GM12878 (cell line): ENCODE results near the gene UNC13A. TPM values are rescaled to one million over a fixed set of nuclear protein-coding genes. Genes with fewer than 3 reads are reported as not detected.

ENCODE experiments used
- ATAC-seq: fragments of 200-7000 bp; cut with Tn5 transposase; 3 replicates; pipeline ENCODE4 v1.9.1; 2020; ENCODE audit warnings: mild to moderate bottlenecking, moderate library complexity
- BruUV-seq: library from RNA; stranded (reverse); fragments of 400-500 nt; replicated peaks from 2 replicates; lab custom pipeline; 2021; lab: Mats Ljungman, UMichigan
- CTCF ChIA-PET: fragments of 300-600 bp; sonication (Branson Sonifier 250); formaldehyde crosslinking; extraction: SDS; loops from one replicate; lab custom pipeline; 2021; ENCODE audit warnings: inconsistent platforms; lab: Yijun Ruan, JAX
- POLR2A ChIA-PET: fragments of 350-600 bp; formaldehyde crosslinking; extraction: SDS; loops from one replicate; lab custom pipeline; 2021; ENCODE audit warnings: inconsistent platforms; lab: Charles Lee
- RAD21 ChIA-PET: fragments of 300-600 bp; sonication (Branson Sonifier 250); formaldehyde crosslinking; loops from one replicate; lab custom pipeline; 2023; ENCODE audit warnings: antibody characterized with exemption; ENCODE audit not compliant: unreplicated experiment; lab: Charles Lee
- SMC1A ChIA-PET: fragments of 300-600 bp; sonication (Branson Sonifier 250); formaldehyde crosslinking; loops from one replicate; lab custom pipeline; 2023; ENCODE audit not compliant: unreplicated experiment, uncharacterized antibody; lab: Charles Lee
- DNase-seq: peaks from one replicate; pipeline ENCODE4 v3.0.0-alpha.2; 2011; ENCODE audit warnings: low read depth, low spot score
- FAIRE-seq: peaks from 3 replicates; lab custom pipeline; 2011; peaks lifted over from hg19 to GRCh38; lab: Jason Lieb, UNC
- H2AFZ ChIP-seq: 2 replicates; pipeline ENCODE4 v1.6.0; 2011; ENCODE audit warnings: low read depth, low read length, control low read depth; ENCODE audit not compliant: control insufficient read depth
- H3K27ac ChIP-seq: 2 replicates; pipeline ENCODE4 v1.5.1; 2011; ENCODE audit warnings: control low read depth; ENCODE audit not compliant: control insufficient read depth, insufficient read depth
- H3K27me3 ChIP-seq, 2 experiments: replicated peaks in 1 of 2; 2 replicates each; pipeline versions ENCODE4 v1.6.0 to v1.6.1; 2011; ENCODE audit warnings: low read length in 1 of 2; ENCODE audit not compliant: control insufficient read depth in 2 of 2, insufficient read depth in 2 of 2
- H3K36me3 ChIP-seq, 2 experiments: 2 replicates each; pipeline ENCODE4 v1.5.1; 2011; ENCODE audit warnings: low read length in 1 of 2; ENCODE audit not compliant: control insufficient read depth in 2 of 2, insufficient read depth in 2 of 2
- H3K4me1 ChIP-seq: 2 replicates; pipeline ENCODE4 v1.6.1; 2011; ENCODE audit warnings: mild to moderate bottlenecking, low read length, moderate library complexity, mixed read lengths; ENCODE audit not compliant: control insufficient read depth, insufficient read depth
- H3K4me2 ChIP-seq: 2 replicates; pipeline ENCODE4 v1.6.0; 2011; ENCODE audit warnings: control low read depth; ENCODE audit not compliant: control insufficient read depth, insufficient read depth
- H3K4me3 ChIP-seq: fragments of 200-600 bp; sonication (generic); 2 replicates; pipeline ENCODE4 v1.5.1; 2016
- H3K79me2 ChIP-seq: 2 replicates; pipeline ENCODE4 v1.6.0; 2011; ENCODE audit warnings: low read length; ENCODE audit not compliant: control insufficient read depth, insufficient read depth
- H3K9ac ChIP-seq: 2 replicates; pipeline ENCODE4 v1.8.0; 2011; ENCODE audit warnings: low read length, control low read depth, mixed read lengths; ENCODE audit not compliant: control insufficient read depth, insufficient read depth
- H3K9me3 ChIP-seq: replicated peaks from 3 replicates; pipeline ENCODE4 v1.5.1; 2011; ENCODE audit warnings: mild to moderate bottlenecking, low read length; ENCODE audit not compliant: control insufficient read depth, insufficient read depth
- H4K20me1 ChIP-seq: 2 replicates; pipeline ENCODE4 v1.6.0; 2011; ENCODE audit not compliant: control insufficient read depth, insufficient read depth
- BCL11A ChIP-seq: IDR thresholded peaks from 2 replicates; pipeline ENCODE4 v1.6.1; 2011; ENCODE audit warnings: low read depth, low read length
- EED ChIP-seq: sonication (generic); IDR thresholded peaks from 2 replicates; pipeline ENCODE4 v1.6.1; 2016; ENCODE audit warnings: antibody characterized with exemption, low read depth
- EGR1 ChIP-seq, 2 experiments: IDR thresholded peaks; 1 replicate in 1 of 2; 2 replicates in 1 of 2; pipeline ENCODE4 v1.6.1; 2011 to 2012; ENCODE audit warnings: low read depth in 2 of 2, low read length in 2 of 2, borderline replicate concordance in 1 of 2, mild to moderate bottlenecking in 1 of 2, moderate library complexity in 1 of 2
- GATAD2B ChIP-seq: fragments of 450-650 bp; conservative IDR thresholded peaks from 2 replicates; pipeline ENCODE4 v1.6.1; 2017; ENCODE audit warnings: low read depth, mild to moderate bottlenecking, moderate library complexity
- KAT2A ChIP-seq: conservative IDR thresholded peaks from 2 replicates; pipeline ENCODE4 v1.6.1; 2011; ENCODE audit warnings: low read depth, low read length; ENCODE audit not compliant: control insufficient read depth
- NFYB ChIP-seq: IDR thresholded peaks from 2 replicates; pipeline ENCODE4 v1.6.1; 2011; ENCODE audit warnings: low read depth, mild to moderate bottlenecking, low read length, improper control_type of control experiment, moderate library complexity; ENCODE audit not compliant: insufficient read depth
- POU2F2 ChIP-seq: IDR thresholded peaks from 3 replicates; pipeline ENCODE4 v1.6.1; 2011; ENCODE audit warnings: low read depth, mild to moderate bottlenecking, low read length, borderline replicate concordance
- SMAD5 ChIP-seq: IDR thresholded peaks from 2 replicates; pipeline ENCODE4 v1.6.1; 2016; ENCODE audit warnings: antibody characterized with exemption, low read depth
- SMC3 ChIP-seq: IDR thresholded peaks from 2 replicates; pipeline ENCODE4 v1.6.1; 2011; ENCODE audit warnings: low read length, improper control_type of control experiment, borderline replicate concordance
- SPI1 ChIP-seq: IDR thresholded peaks from 2 replicates; pipeline ENCODE4 v1.6.1; 2011; ENCODE audit warnings: low read depth, mild to moderate bottlenecking, low read length, moderate library complexity, borderline replicate concordance; ENCODE audit not compliant: insufficient read depth
- YBX1 ChIP-seq: fragments of 450-650 bp; IDR thresholded peaks from 2 replicates; pipeline ENCODE4 v1.6.1; 2016; ENCODE audit warnings: antibody characterized with exemption
- ZBTB4 ChIP-seq: fragments of 450-650 bp; formaldehyde crosslinking; IDR thresholded peaks from 2 replicates; pipeline ENCODE4 v1.4.0; 2022; ENCODE audit warnings: mild to moderate bottlenecking, moderate library complexity
- ZNF274 ChIP-seq: IDR thresholded peaks from one replicate; pipeline ENCODE4 v1.8.0; 2011; ENCODE audit not compliant: insufficient read length, insufficient read depth
- ZNF622 ChIP-seq: fragments of 450-650 bp; IDR thresholded peaks from 2 replicates; pipeline ENCODE4 v1.6.1; 2017; ENCODE audit warnings: mild to moderate bottlenecking, inconsistent platforms
- WGBS: methylation state at CpG from one replicate; pipeline ENCODE4 v1.1.6; 2016; ENCODE audit warnings: low lambda C conversion rate; ENCODE audit not compliant: insufficient replicate concordance, insufficient coverage; ENCODE audit errors: missing lambda C conversion rate; 5-methylcytosine and 5-hydroxymethylcytosine counted together
- in situ Hi-C: fragments of 300-500 bp; cut with MboI; formaldehyde crosslinking; loops from 9 replicates; pipeline ENCODE4 v1.14.3; 2018; ENCODE audit warnings: mixed read lengths
- intact Hi-C: fragments of 100-400 bp; cut with micrococcal nuclease; formaldehyde crosslinking; loops from one replicate; pipeline ENCODE4 v1.14.2; 2022; ENCODE audit not compliant: unreplicated experiment
- polyA plus RNA-seq, 11 experiments: library from polyadenylated mRNA; depleted of rRNA in 4 of 11; unstranded in 6 of 11; stranded (reverse) in 5 of 11; fragments of >200 nt; fragmentation: Nextera tagmentation in 4 of 11; fragmentation: Illumina TruSeq in 1 of 11; extraction: Ambion mirVana in 4 of 11; extraction: Trizol in 1 of 11; gene quantifications; 1 replicate in 1 of 11; 2 replicates in 10 of 11; pipeline versions ENCODE4 v1.2.1 to v1.2.3, GENCODE V29; 2011 to 2016; ENCODE audit warnings: inconsistent platforms in 2 of 11, missing spikeins in 2 of 11, low read depth in 1 of 11
- total RNA-seq, 4 experiments: library from RNA; depleted of rRNA in 3 of 4; stranded (reverse); fragments of >200 nt in 3 of 4; fragmentation: Illumina TruSeq in 1 of 4; extraction: Trizol in 1 of 4; gene quantifications; 2 replicates each; pipeline versions ENCODE4 v1.2.1 to v1.2.3, GENCODE V29; 2013 to 2021

The UNC13A gene
- total and polyA plus RNA-seq, 10 of the 15 experiments (the other 5 are each of a cell fraction or from before 2014, with no cell fraction given): under 0.01 to 0.23 (median 0.13) TPM; not detected in 1

GRCh38 chr19:17567940-17568339 lies 120.2 kb downstream of the UNC13A start:
- Histone ChIP-seq H3K27me3 (no peaks in the 10 kb centered on the region), H3K9me3 (no peaks in the 10 kb centered on the region), H3K4me2 (no peak overlapping the region), H4K20me1 (no peaks in the 10 kb centered on the region), H3K36me3 (peaks cover 19 to 23% of the 10 kb centered on the region in 2 experiments), H3K9ac (no peak overlapping the region), H3K27ac (no peak overlapping the region), H2AFZ (no peak overlapping the region), H3K4me1 (no peaks in the 10 kb centered on the region), H3K4me3 (no peak overlapping the region), H3K79me2 (no peaks in the 10 kb centered on the region)
- CTCF ChIA-PET: interaction anchor here (1.4 kb wide), 1 partner anchor 11 kb away, joined by 3 read pairs; no protein-coding TSS in a partner anchor
- 100% methylated on average over 1 of the region's 1 CpG for WGBS
- DNase-seq (no peak), FAIRE-seq (no peak), ATAC-seq (no peak)
- BruUV-seq: no TSS peak
- intact Hi-C loops: no loop called here
- POLR2A ChIA-PET: no interaction called here
- TF ChIP-seq SMC3 (no peak), SPI1 (no peak), EED (no peak), YBX1 (no peak), BCL11A (no peak), NFYB (no peak), ZNF274 (no peak), POU2F2 (no peak), KAT2A (no peak), EGR1 (IDR thresholded peaks at IDR 0.05; ENCODE audit: borderline replicate concordance in 1 of 2, low read depth in 2 of 2, low read length in 2 of 2) (no peak), ZNF622 (no peak), SMAD5 (no peak), ZBTB4 (no peak), GATAD2B (no peak)
- RAD21 ChIA-PET: no interaction called here
- SMC1A ChIA-PET: no interaction called here
- in situ Hi-C loops: no loop called here
